Right lung (tissue), 5 donors: ENCODE data around the gene SNTB2. TPM values are rescaled to one million over a fixed set of nuclear protein-coding genes. Genes with fewer than 3 reads are reported as not detected.
A peak's percentile ranks its signal among the peaks of the same experiment; 100 is the strongest.

ENCODE experiments used
- DNase-seq, 2 donors: peaks; one replicate each; pipeline ENCODE4 v3.0.0-alpha.2; 2013
- polyA plus RNA-seq, 5 donors: library from polyadenylated mRNA; unstranded; fragments of 120-200 nt; gene quantifications; one replicate each; pipeline versions ENCODE4 v1.2.1 to v1.2.3, GENCODE V29; 2013; ENCODE audit warnings: inconsistent platforms in 1 of 5, low replicate concordance in 1 of 5; ENCODE audit not compliant: insufficient read length in 5 of 5, insufficient read depth in 1 of 5

SNTB2 gene
- polyA plus RNA-seq, 5 donors, result 17.0 to 25.5 (median 22.1) TPM

DNA sequence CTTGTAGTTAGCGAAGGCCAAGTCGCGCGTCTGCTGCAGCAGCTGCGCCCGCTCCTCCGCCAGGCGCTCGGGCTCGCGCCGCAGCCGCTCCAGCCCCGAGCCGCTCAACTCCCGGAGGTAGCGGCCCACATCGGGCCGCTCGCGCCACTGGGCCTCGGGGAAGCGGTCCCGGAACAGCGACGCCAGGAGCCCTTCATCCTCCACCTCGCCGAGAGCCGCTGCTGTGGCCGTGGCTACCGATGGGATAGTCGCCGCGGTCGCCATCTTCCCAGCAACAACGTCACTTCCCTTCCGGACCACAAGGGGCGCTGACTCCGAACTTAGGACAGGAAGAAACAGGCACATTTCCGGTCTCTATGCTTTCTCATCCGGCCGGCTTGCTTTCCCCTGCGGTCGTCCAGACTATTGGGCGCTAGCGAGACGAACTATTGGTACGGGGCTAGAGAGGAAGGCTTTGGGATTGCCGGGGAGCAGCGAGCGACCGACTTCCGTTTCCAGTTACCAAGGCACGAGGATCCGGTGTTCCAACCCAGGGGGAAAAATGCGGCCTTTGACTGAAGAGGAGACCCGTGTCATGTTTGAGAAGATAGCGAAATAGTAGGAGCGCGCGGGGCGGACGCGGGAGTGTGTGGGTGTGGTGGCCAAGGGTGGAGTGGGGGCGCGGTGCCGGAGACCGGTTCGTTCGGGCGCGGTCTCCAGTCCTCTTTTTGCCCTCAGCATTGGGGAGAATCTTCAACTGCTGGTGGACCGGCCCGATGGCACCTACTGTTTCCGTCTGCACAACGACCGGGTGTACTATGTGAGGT, 152.5 kb downstream of the SNTB2 start, which contains the start of the genes COG8 and NIP7:
Gene COG8 (minus strand): TSS at position 276 of the 806 bp plus-strand sequence. CDS start 12 bp downstream, at position 264.
Gene NIP7 (plus strand): TSS at position 484 of the 806 bp plus-strand sequence. CDS start 58 bp downstream, at position 542.
- DNase-seq, result peak; percentile 93 to 95

DNA sequence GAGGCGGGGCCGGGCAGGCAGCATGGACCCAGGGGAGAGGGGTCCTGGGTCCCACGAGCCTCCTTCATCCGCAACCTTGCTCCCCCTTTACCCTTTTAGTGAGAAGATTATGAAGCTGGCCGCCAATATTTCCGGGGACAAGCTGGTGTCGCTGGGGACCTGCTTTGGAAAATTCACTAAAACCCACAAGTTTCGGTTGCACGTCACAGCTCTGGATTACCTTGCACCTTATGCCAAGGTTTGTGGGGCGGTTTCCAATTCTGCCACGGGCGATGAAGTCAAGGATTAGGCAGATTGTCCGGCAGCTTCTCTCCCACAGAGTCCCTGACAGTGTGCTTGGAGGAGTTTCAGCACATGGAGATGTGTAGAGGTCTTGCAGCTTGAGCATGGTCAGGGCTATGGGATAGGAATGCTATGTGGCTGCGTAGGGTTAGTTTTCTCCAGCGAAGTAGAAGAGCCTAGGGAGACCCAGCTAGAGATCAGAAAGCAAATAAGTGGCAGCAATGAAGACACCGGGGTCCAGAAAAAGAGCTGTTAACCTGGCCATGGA, 153.2 kb downstream of the SNTB2 start:
- DNase-seq, result no peak

DNA sequence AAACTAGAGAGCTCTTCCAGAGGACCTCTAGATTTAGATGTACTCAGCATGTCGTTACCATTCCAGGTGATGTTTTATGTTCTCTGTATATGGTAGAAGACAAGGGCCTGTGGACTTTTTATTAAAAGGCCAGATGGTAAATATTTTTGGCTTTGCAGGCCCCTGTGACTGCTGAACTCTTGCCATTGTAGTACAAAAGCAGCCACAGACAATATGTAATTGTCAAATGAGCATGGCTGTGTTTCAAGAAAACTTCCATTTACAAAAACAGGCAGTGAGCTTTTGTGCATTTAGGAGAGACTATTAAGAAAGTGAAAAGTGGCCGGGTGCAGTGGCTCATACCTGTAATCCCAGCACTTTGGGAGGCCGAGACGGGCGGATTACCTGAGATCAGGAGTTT, 157.2 kb downstream of the SNTB2 start:
- no peak for DNase-seq

DNA sequence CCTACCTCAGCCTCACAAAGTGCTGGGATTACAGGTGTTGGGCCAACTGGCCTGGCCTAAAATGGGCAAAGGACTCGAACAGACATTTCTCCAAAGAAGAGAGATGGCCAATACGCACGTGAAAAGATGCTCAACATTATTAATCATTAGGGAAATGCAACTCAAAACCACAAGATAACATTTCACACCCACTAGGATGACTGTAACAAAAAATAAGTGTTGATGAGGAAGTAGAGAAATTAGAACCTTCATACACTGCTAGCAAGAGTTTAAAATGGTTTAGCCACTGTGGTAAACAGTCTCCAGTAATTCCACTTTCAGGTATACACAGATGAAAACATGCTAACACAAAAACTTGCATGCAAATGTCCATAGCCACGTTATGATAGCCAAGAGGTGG, 159.0 kb downstream of the SNTB2 start:
- DNase-seq, result no peak

DNA sequence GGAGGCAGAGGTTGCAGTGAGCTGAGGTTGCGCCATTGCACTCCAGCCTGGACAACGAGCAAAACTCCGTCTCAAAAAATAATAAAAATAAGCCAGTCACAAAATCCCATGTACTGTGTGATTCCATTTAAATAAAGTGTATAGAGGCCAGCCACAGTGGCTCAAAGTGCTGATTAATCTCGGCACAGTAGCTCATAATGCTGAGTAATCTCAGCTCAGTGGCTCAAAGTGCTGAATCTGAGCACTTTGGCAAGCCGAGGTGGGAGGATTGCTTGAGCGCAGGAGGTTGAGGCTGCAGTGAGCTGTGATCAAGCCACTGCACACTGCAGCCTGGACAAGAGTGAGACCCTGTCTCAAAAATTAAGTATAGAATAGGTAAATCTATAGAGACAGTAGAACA, 159.7 kb downstream of the SNTB2 start:
- DNase-seq, result no peak

DNA sequence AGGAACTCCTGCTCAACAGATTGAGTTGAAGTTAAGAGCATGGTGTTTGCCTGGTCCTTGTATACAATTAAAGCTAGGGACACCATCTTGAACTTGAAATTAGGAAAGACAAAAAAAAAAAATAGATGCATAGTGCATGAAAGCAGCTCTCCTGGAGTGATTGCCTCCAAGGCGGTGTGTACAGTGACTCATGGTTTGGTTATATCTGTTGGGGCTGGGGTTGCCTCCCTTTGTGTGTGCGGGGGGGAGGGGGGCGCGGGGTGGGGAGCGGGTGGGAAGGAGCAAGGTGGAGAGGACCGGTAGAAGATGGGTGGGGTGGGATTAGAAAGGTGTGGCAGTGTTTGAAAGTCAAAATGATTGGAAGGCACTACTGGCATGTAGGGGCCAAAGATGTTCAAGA, 161.3 kb downstream of the SNTB2 start:
- DNase-seq, result no peak

DNA sequence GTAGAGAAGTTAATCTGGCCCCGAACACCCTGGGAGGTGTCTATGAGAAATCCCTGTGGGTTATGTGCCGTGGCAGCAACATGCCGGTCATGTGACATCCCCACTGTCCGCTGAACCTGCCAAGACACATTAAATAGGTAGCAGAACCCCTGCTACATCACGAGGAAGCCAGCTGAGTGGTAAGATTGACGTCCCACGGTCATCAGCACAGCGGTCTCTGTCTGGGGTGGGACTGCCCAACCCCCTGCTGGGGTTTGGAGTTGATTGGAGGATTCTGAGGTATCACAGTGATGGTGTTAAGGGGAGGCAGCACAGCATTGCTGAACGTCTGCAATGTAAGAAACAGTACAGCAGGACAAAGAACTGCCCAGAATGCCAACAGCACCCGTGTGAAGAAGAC, 162.6 kb downstream of the SNTB2 start:
- DNase-seq, result no peak

DNA sequence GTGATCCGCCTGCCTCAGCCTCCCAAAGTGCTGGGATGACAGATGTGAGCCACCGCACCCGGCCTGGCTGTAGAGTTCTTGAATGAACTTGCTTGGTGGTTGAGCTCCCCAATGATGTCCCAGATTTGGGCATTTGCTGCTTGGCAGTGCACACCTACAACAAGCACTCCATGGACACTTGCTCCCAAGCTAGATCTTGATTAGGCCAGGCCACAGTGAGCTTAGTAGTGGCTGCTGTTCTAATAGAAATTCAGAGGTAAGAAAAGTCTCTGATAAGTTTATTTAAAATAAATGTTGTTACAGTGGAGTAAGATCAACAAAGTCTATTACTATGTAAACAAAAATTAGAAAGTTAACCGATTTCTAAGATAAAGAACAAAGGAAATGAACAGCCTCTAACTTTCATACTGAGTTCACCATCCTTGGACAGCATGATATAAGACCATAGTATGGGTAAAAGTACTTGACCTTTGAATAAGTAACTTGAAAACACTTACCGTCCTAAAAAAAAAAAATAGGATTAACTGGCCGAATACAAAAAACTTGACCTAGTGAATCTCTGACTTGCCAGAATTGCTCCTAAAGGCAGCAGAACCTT, 163.7 kb downstream of the SNTB2 start:
- DNase-seq, result no peak

DNA sequence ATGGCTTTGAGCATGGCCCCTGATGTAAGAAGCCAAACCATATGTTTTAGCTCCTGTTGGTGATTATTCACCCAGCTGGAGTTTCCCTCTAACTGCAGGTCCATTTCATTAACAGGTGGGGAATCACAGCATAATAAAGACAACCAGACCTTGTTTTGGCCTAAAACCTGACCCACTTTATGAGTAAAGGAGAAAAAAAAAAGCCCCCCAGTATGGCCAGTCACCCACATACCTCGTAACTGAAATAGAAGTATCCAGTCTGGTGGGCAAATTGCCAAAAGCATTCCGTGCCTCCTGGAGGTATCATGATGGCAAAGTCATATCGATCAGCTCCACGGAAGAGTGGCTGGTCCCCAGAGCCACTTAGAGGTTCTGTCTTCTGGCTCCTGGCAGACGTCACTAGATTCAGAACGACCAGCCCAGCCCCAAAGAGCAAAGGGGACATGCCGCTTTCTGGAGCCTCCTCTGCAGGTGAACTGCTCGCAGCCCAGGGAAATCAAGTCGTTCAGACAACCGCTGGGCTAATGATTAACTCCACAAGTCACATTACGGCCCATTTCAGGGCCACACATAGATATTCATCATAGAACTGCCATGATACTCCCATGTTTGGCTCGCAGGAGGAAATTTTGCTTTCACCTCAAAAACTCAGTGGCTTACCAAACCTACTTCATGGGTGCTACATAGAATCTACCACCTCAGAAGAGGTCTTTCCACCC, 164.5 kb downstream of the SNTB2 start, which contains the start of gene TMED6:
Gene TMED6 (minus strand): TSS at position 478 of the 719 bp plus-strand sequence. CDS start 33 bp downstream, at position 445.
- no peak for DNase-seq

Other genes with a start within 250 kb of the SNTB2 start
- gene HAS3, start 81.5 kb upstream of the SNTB2 start, polyA plus RNA-seq, result 100 to 1,000 TPM; 103 to 190 (median 176) TPM
- 100 to 1,000 TPM; 113 to 136 (median 126) TPM for gene CHTF8, start 54.6 kb upstream of the SNTB2 start, polyA plus RNA-seq
- 10 to 100 TPM; 42.8 to 47.6 (median 46.4) TPM for gene UTP4, start 54.5 kb upstream of the SNTB2 start, polyA plus RNA-seq
- 10 to 100 TPM; 37.1 to 51.6 (median 44.3) TPM for gene VPS4A, start 124.2 kb downstream of the SNTB2 start, polyA plus RNA-seq
- gene PDF, start 143.4 kb downstream of the SNTB2 start, polyA plus RNA-seq, result 10 to 100 TPM in 1 of 5 donors, 1 to 10 TPM in 4; 2.1 to 10.2 (median 3.6) TPM
- 10 to 100 TPM; 22.5 to 33.5 (median 29.0) TPM for gene COG8, start 152.4 kb downstream of the SNTB2 start, polyA plus RNA-seq
- 10 to 100 TPM; 25.9 to 36.7 (median 28.9) TPM for gene NIP7, start 152.6 kb downstream of the SNTB2 start, polyA plus RNA-seq
- gene TMED6, start 164.6 kb downstream of the SNTB2 start, polyA plus RNA-seq, result 1 to 10 TPM; 2.3 to 4.4 (median 4.0) TPM
- 10 to 100 TPM; 32.8 to 38.4 (median 35.0) TPM for gene TERF2, start 198.8 kb downstream of the SNTB2 start, polyA plus RNA-seq
- gene CYB5B, start 237.5 kb downstream of the SNTB2 start, polyA plus RNA-seq, result 100 to 1,000 TPM; 105 to 127 (median 109) TPM